ENCODE data around the gene CTDSP2. TPM values are rescaled to one million over a fixed set of nuclear protein-coding genes. Genes with fewer than 3 reads are reported as not detected.

Gene CTDSP2
- total RNA-seq, 1 donor from 2014 or later, result 87.1 TPM

DNA sequence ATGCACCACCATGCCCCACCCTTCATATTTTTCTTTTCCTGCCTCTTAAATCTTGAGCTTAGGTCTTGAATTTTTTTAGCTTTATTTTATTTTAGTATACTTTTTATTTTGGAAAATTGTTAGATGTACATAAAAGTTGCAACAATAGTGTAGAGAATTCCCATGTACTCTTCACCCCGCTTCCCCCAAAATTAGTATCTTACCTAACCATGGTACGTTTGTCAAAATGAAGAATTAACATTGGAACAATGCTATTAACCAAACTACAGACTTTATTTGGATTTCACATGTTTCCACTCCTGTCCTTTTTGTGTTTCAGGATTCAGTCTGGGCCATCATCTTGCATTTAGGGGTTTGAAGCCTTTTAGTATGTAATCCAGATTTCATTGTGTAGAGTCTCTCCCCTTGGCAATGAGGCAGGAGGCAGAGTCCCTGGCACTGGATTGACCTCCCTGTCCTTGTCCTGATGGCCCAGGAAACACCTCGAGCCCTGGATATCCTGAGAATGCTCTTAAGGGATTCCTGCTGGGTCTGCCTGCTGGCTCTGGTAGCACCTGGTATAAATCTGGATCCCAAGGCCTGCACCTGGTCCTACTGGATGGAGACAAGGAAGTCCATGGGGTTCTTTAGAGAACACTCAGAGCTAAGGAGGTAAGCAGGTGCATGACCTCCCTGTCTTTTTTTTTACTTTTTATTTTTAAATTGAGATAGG is 19.9 kb upstream of the CTDSP2 start:
- DNase-seq (ENCODE audit: low read depth) (no peak), FAIRE-seq (no peak)
- H3K9me3 ChIP-seq (ENCODE audit: insufficient read depth, low read depth, low read length), result no peaks in the 10 kb centered on the region
- no peak overlapping the region for H3K9ac ChIP-seq (ENCODE audit: low read length)
- peaks cover 21% of the 10 kb centered on the region for H3K4me1 Mint-ChIP-seq (ENCODE audit: low read depth, unreplicated experiment)
- no peak overlapping the region for H3K4me2 ChIP-seq (ENCODE audit: low read length)
- H3K36me3 Mint-ChIP-seq (ENCODE audit: low read depth, unreplicated experiment), result no peaks in the 10 kb centered on the region
- H3K4me1 ChIP-seq (ENCODE audit: insufficient read depth, low read length), result peaks cover 16% of the 10 kb centered on the region
- no peak overlapping the region for H3K4me3 Mint-ChIP-seq (ENCODE audit: unreplicated experiment)
- TF ChIP-seq EZH2 (IDR thresholded peaks at IDR 0.05; ENCODE audit: insufficient read depth, low read length), result no peak
- no peak for TF ChIP-seq CTCF (IDR thresholded peaks at IDR 0.05; ENCODE audit: insufficient read depth, low read depth, low read length)
- no peak overlapping the region for H3K4me3 ChIP-seq (ENCODE audit: insufficient read depth, low read depth, low read length)
- no peaks in the 10 kb centered on the region for H3K9me3 Mint-ChIP-seq (ENCODE audit: unreplicated experiment)
- H3K27ac ChIP-seq (ENCODE audit: low read depth, low read length), result no peak overlapping the region
- H3K79me2 ChIP-seq (ENCODE audit: insufficient read depth, low read length), result no peaks in the 10 kb centered on the region
- H2AFZ ChIP-seq (ENCODE audit: low read depth, low read length), result no peak overlapping the region
- no peak overlapping the region for H3K27ac Mint-ChIP-seq (ENCODE audit: unreplicated experiment)
- peaks cover 8% of the 10 kb centered on the region for H3K27me3 Mint-ChIP-seq (ENCODE audit: low read depth, unreplicated experiment)
- H4K20me1 ChIP-seq (ENCODE audit: insufficient read depth, low read length), result no peaks in the 10 kb centered on the region
- no peaks in the 10 kb centered on the region for H3K27me3 ChIP-seq (ENCODE audit: insufficient read depth, low read length)
- H3K36me3 ChIP-seq (ENCODE audit: insufficient read depth, low read length), result no peaks in the 10 kb centered on the region

GRCh38 chr12:57865084-57865751 is 18.7 kb upstream of the CTDSP2 start:
- no peaks in the 10 kb centered on the region for H3K79me2 ChIP-seq (ENCODE audit: insufficient read depth, low read length)
- H3K27ac Mint-ChIP-seq (ENCODE audit: unreplicated experiment), result peak overlapping the region; percentile 87
- DNase-seq (ENCODE audit: low read depth) (peak; percentile 78), FAIRE-seq (no peak)
- H3K9me3 ChIP-seq (ENCODE audit: insufficient read depth, low read depth, low read length), result no peaks in the 10 kb centered on the region
- H4K20me1 ChIP-seq (ENCODE audit: insufficient read depth, low read length), result no peaks in the 10 kb centered on the region
- peak overlapping the region; percentile 87 for H3K27ac ChIP-seq (ENCODE audit: low read depth, low read length)
- H3K27me3 Mint-ChIP-seq (ENCODE audit: low read depth, unreplicated experiment), result peaks cover 8% of the 10 kb centered on the region
- no peaks in the 10 kb centered on the region for H3K36me3 ChIP-seq (ENCODE audit: insufficient read depth, low read length)
- TF ChIP-seq EZH2 (IDR thresholded peaks at IDR 0.05; ENCODE audit: insufficient read depth, low read length) (no peak), CTCF (IDR thresholded peaks at IDR 0.05; ENCODE audit: insufficient read depth, low read depth, low read length) (no peak)
- peak overlapping the region; percentile 84 for H3K4me2 ChIP-seq (ENCODE audit: low read length)
- H3K4me1 Mint-ChIP-seq (ENCODE audit: low read depth, unreplicated experiment), result peaks cover 21% of the 10 kb centered on the region
- no peaks in the 10 kb centered on the region for H3K36me3 Mint-ChIP-seq (ENCODE audit: low read depth, unreplicated experiment)
- peak overlapping the region; percentile 50 for H3K4me3 Mint-ChIP-seq (ENCODE audit: unreplicated experiment)
- no peaks in the 10 kb centered on the region for H3K27me3 ChIP-seq (ENCODE audit: insufficient read depth, low read length)
- H3K4me3 ChIP-seq (ENCODE audit: insufficient read depth, low read depth, low read length), result peak overlapping the region; percentile 43
- peak overlapping the region; percentile 80 for H2AFZ ChIP-seq (ENCODE audit: low read depth, low read length)
- peaks cover 16% of the 10 kb centered on the region for H3K4me1 ChIP-seq (ENCODE audit: insufficient read depth, low read length)
- no peaks in the 10 kb centered on the region for H3K9me3 Mint-ChIP-seq (ENCODE audit: unreplicated experiment)
- peak overlapping the region; percentile 84 for H3K9ac ChIP-seq (ENCODE audit: low read length)
